ENCODE data around the gene TPM1. TPM values are rescaled to one million over a fixed set of nuclear protein-coding genes. Genes with fewer than 3 reads are reported as not detected.
A peak's percentile ranks its signal among the peaks of the same experiment; 100 is the strongest.

TPM1 gene
- total and polyA plus RNA-seq, 2 of the 4 experiments (the other 2 are of a cell fraction), result 661 to 1,623 TPM

DNA sequence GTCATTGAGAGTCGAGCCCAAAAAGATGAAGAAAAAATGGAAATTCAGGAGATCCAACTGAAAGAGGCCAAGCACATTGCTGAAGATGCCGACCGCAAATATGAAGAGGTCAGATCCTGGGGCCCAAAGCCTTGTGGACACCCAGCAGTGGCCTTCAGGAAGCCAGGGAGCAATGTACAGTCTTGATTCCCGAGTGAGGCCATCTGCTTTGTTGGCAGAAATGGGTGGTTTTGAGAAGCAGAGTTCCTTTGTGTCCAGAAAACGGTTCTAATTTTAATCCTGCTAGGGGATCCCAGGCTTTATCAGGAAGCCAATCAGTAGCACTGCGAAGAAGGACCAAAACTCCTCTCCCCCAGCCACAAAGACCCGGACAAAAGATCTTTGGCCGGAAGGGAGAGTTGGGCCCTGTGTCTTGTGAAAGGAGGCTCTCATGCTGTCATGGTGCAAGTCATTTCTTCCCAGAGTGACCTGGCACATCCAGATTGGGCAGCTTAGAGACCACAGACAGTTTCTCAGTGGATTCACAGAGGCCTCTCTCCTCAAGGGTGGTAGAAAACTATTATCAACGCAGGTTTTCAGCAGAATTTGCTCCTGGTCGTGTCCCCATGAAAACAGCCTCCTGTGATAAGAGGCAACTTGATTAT, 17.1 kb downstream of the TPM1 start:
- WGBS, 2 experiments (ENCODE audit: extremely low coverage in 2 of 2, insufficient read length in 1 of 2), result 33% methylated on average over 2 of the region's 10 CpGs; no CpG with 5 or more reads in 1 of the 2 experiments
- H3K23ac ChIP-seq (ENCODE audit: low read depth, low read length), result peak overlapping the region; percentile 80
- no peak overlapping the region for H2AK5ac ChIP-seq (ENCODE audit: low read depth, low read length)
- no TSS peak for BruUV-seq (replicated peaks)
- H3K9me1 ChIP-seq (ENCODE audit: insufficient read depth, low read length), result peaks cover 24% of the 10 kb centered on the region
- ATAC-seq (ENCODE audit: low read depth), result no peak
- H3K9me3 ChIP-seq (ENCODE audit: control insufficient read depth, insufficient read depth, low read length), result no peaks in the 10 kb centered on the region
- H3K4me3 ChIP-seq (ENCODE audit: insufficient read depth, low read depth, low read length), result no peak overlapping the region
- in situ Hi-C loops (cut with MboI; ENCODE audit: low sequenced_read_pairs) (no loop called here), dilution Hi-C loops (cut with HindIII; ENCODE audit: low sequenced_read_pairs, unreplicated experiment) (no loop called here), intact Hi-C loops (cut with micrococcal nuclease) (loop anchor here (5.0 kb wide), 2 partner anchors 63 to 98 kb away; partner anchors contain the start of genes LACTB and RPS27L)
- POLR2A ChIA-PET (ENCODE audit: unreplicated experiment), result no interaction called here
- H2AK9ac ChIP-seq (replicated peaks; ENCODE audit: low read depth, low read length, poor library complexity), result peak overlapping the region; percentile 57
- TF ChIP-seq, protein P1, sequence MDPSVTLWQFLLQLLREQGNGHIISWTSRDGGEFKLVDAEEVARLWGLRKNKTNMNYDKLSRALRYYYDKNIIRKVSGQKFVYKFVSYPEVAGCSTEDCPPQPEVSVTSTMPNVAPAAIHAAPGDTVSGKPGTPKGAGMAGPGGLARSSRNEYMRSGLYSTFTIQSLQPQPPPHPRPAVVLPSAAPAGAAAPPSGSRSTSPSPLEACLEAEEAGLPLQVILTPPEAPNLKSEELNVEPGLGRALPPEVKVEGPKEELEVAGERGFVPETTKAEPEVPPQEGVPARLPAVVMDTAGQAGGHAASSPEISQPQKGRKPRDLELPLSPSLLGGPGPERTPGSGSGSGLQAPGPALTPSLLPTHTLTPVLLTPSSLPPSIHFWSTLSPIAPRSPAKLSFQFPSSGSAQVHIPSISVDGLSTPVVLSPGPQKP (IDR thresholded peaks at IDR 0.05; ENCODE audit: borderline replicate concordance, low read depth, low read length), result no peak
- TF ChIP-seq RCOR1 (IDR thresholded peaks at IDR 0.05; ENCODE audit: insufficient replicate concordance, low read length) (no peak), NFE2L2 (IDR thresholded peaks at IDR 0.05; ENCODE audit: low read depth, low read length) (no peak), MXI1 (IDR thresholded peaks at IDR 0.05; ENCODE audit: borderline replicate concordance, low read depth, low read length) (no peak), MAZ (IDR thresholded peaks at IDR 0.05; ENCODE audit: borderline replicate concordance, low read depth, low read length) (no peak), RAD21 (IDR thresholded peaks at IDR 0.05; ENCODE audit: low read length) (no peak), FOS (IDR thresholded peaks at IDR 0.05; ENCODE audit: low read depth, low read length) (no peak), RFX5 (IDR thresholded peaks at IDR 0.05; ENCODE audit: low read depth, low read length) (no peak), SMC3 (IDR thresholded peaks at IDR 0.05; ENCODE audit: low read depth, low read length) (no peak), CHD1 (IDR thresholded peaks at IDR 0.05; ENCODE audit: low read depth, low read length) (no peak), POLR2A (IDR thresholded peaks at IDR 0.05; ENCODE audit: low read depth, low read length) (no peak; the same call in none of the 2 replicates), BHLHE40 (IDR thresholded peaks at IDR 0.05; ENCODE audit: low read depth, low read length) (no peak)
- H3K36me3 ChIP-seq (ENCODE audit: control insufficient read depth, insufficient read depth, low read length), result peaks cover 62% of the 10 kb centered on the region
- H3K56ac ChIP-seq (ENCODE audit: extremely low read depth, insufficient read depth, low read length), result no peak overlapping the region
- H2BK5ac ChIP-seq (ENCODE audit: low read depth, low read length, poor library complexity, severe bottlenecking), result peak overlapping the region; percentile 61
- H4K8ac ChIP-seq (ENCODE audit: low read depth in 2 of 2, low read length in 2 of 2), result peak overlapping the region in 1 of 2 experiments; percentile 47; a peak in 2 of 4 replicates
- peak overlapping the region; percentile 39; the same call in 1 of the 2 replicates for H3K9ac ChIP-seq (ENCODE audit: low read depth, low read length)
- H4K5ac ChIP-seq (ENCODE audit: low read depth, low read length), result peak overlapping the region; percentile 32
- peak overlapping the region; percentile 42 for H3K4ac ChIP-seq (ENCODE audit: low read depth, low read length)
- no peak overlapping the region for H2BK20ac ChIP-seq (ENCODE audit: low read depth, low read length)
- peaks cover 32 to 91% of the 10 kb centered on the region in 2 experiments for H3K79me1 ChIP-seq (ENCODE audit: low read depth in 1 of 2, low read length in 2 of 2)
- CTCF ChIA-PET, result interaction anchor here (0.6 kb wide), 1 partner anchor 98 kb away, joined by 5 read pairs; no protein-coding TSS in a partner anchor
- peak overlapping the region; percentile 48 for H3K18ac ChIP-seq (ENCODE audit: low read depth, low read length)
- no peak overlapping the region for H3K4me2 ChIP-seq (ENCODE audit: low read depth, low read length)
- no peak overlapping the region for H2BK15ac ChIP-seq (ENCODE audit: low read depth, low read length)
- H4K20me1 ChIP-seq (ENCODE audit: insufficient read depth, low read length), result peaks cover 93% of the 10 kb centered on the region
- peaks cover 28% of the 10 kb centered on the region for H3K4me1 ChIP-seq (ENCODE audit: control insufficient read depth, insufficient read depth, low read length)
- no peaks in the 10 kb centered on the region for H3K27me3 ChIP-seq (ENCODE audit: control insufficient read depth, insufficient read depth, low read length)
- no peak for DNase-seq
- H2BK120ac ChIP-seq (ENCODE audit: low read depth, low read length), result no peak overlapping the region
- H3K14ac ChIP-seq (replicated peaks; ENCODE audit: low read depth, low read length), result peak overlapping the region; percentile 29
- H4K91ac ChIP-seq (ENCODE audit: insufficient read depth, low read depth, low read length), result peak overlapping the region; percentile 19; the same call in 1 of the 2 replicates
- peak overlapping the region; percentile 63; the same call in 1 of the 2 replicates for H3K27ac ChIP-seq (ENCODE audit: insufficient read depth, low read length)
- H2AFZ ChIP-seq (replicated peaks; ENCODE audit: low read length, poor library complexity), result no peak overlapping the region
